ENCODE data around the gene BABAM2. TPM values are rescaled to one million over a fixed set of nuclear protein-coding genes. Genes with fewer than 3 reads are reported as not detected.

BABAM2 gene
- total RNA-seq, 2 experiments from 2014 or later, result 19.7 to 33.2 TPM

DNA sequence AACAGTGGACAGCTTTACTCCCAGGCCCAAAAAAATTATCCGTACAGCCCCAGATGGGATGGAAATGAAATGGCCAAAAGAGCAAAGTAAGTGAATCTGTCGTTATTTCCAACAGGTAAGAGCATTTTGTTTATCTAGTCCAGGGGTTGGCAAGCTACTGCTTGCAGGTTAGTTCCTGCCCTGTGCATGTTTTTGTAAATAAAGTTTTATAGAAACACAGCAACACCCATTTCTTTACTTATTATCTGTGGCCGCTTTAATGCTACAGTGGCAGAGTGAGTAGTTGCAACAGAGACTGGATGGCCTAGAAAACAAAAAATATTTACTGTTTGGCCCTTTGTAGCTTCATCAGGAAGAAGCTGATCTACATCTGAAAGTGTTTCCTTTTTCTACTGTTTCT, 407.9 kb downstream of the BABAM2 start:
- BruUV-seq (replicated peaks), result no TSS peak
- Histone ChIP-seq H3K4me2 (ENCODE audit: low read length) (no peak overlapping the region), H2AFZ (ENCODE audit: low read length) (no peak overlapping the region), H3K36me3 (ENCODE audit: insufficient read depth, low read length) (no peaks in the 10 kb centered on the region), H3K4me1 (ENCODE audit: insufficient read depth, low read length, poor library complexity, severe bottlenecking) (no peaks in the 10 kb centered on the region), H4K20me1 (ENCODE audit: insufficient read depth, low read length) (no peaks in the 10 kb centered on the region; the same call in 1 of the 2 replicates), H3K79me2 (ENCODE audit: insufficient read depth, low read depth, low read length) (no peaks in the 10 kb centered on the region), H3K4me3 (ENCODE audit: low read depth, low read length, poor library complexity, severe bottlenecking) (no peak overlapping the region), H3K9me2 (ENCODE audit: insufficient read depth, low read length) (no peaks in the 10 kb centered on the region), H3K27ac (ENCODE audit: low read depth, low read length, poor library complexity, severe bottlenecking) (no peak overlapping the region), H3K9me3 (ENCODE audit: low read length) (no peaks in the 10 kb centered on the region)
- intact Hi-C loops (cut with micrococcal nuclease; ENCODE audit: unreplicated experiment), result no loop called here
- no peak for DNase-seq (ENCODE audit: low spot score)
- ChIA-PET POLR2A (no interaction called here), CTCF (ENCODE audit: unreplicated experiment) (no interaction called here)
- no peak for TF ChIP-seq CTCF (conservative IDR thresholded peaks at IDR 0.05; ENCODE audit: low read length)
- TF ChIP-seq EZH2phosphoT487 (IDR thresholded peaks at IDR 0.05; ENCODE audit: borderline replicate concordance, low read depth, low read length), result no peak

DNA sequence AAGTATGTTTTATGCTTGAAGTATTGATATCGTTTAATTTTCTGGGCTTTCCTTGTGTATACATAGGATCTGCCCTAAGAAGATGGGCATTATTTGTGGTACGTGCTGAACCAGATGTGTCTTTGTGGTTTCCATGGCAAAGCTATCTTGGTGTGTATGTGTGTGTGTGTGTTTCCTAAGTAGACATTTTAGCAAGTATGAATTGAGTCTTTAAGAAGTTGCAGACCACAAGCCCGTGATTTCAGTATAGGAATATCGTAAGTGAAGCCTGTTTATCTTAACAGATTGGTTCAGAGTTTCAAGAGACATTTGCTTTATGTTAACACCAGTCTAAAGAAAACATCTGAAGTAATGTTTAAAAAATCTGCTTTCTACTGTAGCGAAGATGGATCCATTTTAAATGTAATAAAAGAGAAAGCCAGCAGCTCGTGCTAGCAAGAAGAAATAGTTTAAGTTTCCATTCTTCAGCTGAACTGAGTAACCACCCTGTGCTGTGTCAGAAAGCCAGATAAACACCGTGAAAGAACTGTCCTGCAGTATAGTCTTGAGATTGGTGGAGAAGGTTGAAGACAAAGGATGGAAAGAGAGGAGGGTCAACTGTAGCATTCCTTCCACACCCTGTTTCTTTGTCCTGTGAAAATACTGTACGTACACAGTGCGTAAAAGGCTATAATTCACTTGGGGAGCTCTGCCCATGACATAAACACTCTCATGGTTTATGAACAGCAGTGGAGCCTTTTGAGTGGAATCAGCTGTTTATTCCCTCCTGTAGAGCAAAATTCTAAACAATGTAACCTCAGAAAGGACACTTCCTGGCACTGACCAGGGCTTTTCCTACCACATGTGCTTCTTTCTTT, 410.2 kb downstream of the BABAM2 start:
- no peak overlapping the region for H3K4me3 ChIP-seq (ENCODE audit: low read depth, low read length, poor library complexity, severe bottlenecking)
- intact Hi-C loops (cut with micrococcal nuclease; ENCODE audit: unreplicated experiment), result no loop called here
- POLR2A ChIA-PET, result no interaction called here
- H3K9me2 ChIP-seq (ENCODE audit: insufficient read depth, low read length), result no peaks in the 10 kb centered on the region
- no peaks in the 10 kb centered on the region; the same call in 1 of the 2 replicates for H4K20me1 ChIP-seq (ENCODE audit: insufficient read depth, low read length)
- TF ChIP-seq EZH2phosphoT487 (IDR thresholded peaks at IDR 0.05; ENCODE audit: borderline replicate concordance, low read depth, low read length), result no peak
- CTCF ChIA-PET (ENCODE audit: unreplicated experiment), result no interaction called here
- BruUV-seq (replicated peaks), result no TSS peak
- H3K79me2 ChIP-seq (ENCODE audit: insufficient read depth, low read depth, low read length), result no peaks in the 10 kb centered on the region
- no peak overlapping the region for H3K27ac ChIP-seq (ENCODE audit: low read depth, low read length, poor library complexity, severe bottlenecking)
- H3K4me1 ChIP-seq (ENCODE audit: insufficient read depth, low read length, poor library complexity, severe bottlenecking), result no peaks in the 10 kb centered on the region
- H2AFZ ChIP-seq (ENCODE audit: low read length), result no peak overlapping the region
- DNase-seq (ENCODE audit: low spot score), result no peak
- no peaks in the 10 kb centered on the region for H3K36me3 ChIP-seq (ENCODE audit: insufficient read depth, low read length)
- 0 out of 2 replicates have a peak, but pooled peaks cover 9% of the 10 kb centered on the region for H3K9me3 ChIP-seq (ENCODE audit: low read length)
- no peak overlapping the region for H3K4me2 ChIP-seq (ENCODE audit: low read length)

DNA sequence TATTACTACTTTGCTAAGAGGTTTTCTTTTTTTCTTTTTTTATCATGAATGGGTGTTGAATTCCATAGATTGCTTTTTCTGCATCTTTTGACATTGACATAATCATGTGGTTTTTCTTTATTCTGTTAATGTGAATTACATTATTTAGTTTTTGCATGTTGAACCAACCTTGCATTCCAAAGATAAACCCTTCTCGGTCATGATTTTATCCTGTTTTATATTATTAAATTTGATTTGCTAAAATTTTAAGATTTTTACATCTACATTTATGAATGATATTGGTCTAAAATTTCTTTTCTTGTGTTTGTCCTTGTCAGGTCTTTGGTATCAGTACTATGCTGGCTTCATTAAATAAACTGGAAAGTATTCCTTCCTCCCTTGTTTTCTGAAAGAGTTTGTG, 414.7 kb downstream of the BABAM2 start:
- intact Hi-C loops (cut with micrococcal nuclease; ENCODE audit: unreplicated experiment), result no loop called here
- no peak overlapping the region for H2AFZ ChIP-seq (ENCODE audit: low read length)
- no peak overlapping the region for H3K4me2 ChIP-seq (ENCODE audit: low read length)
- no peaks in the 10 kb centered on the region for H3K9me2 ChIP-seq (ENCODE audit: insufficient read depth, low read length)
- TF ChIP-seq CTCF (conservative IDR thresholded peaks at IDR 0.05; ENCODE audit: low read length), result no peak
- no peak for TF ChIP-seq EZH2phosphoT487 (IDR thresholded peaks at IDR 0.05; ENCODE audit: borderline replicate concordance, low read depth, low read length)
- H3K9me3 ChIP-seq (ENCODE audit: low read length), result 0 out of 2 replicates have a peak, but pooled peaks cover 9% of the 10 kb centered on the region
- no peaks in the 10 kb centered on the region for H3K79me2 ChIP-seq (ENCODE audit: insufficient read depth, low read depth, low read length)
- BruUV-seq (replicated peaks), result no TSS peak
- POLR2A ChIA-PET, result no interaction called here
- H3K4me1 ChIP-seq (ENCODE audit: insufficient read depth, low read length, poor library complexity, severe bottlenecking), result no peaks in the 10 kb centered on the region
- H3K27ac ChIP-seq (ENCODE audit: low read depth, low read length, poor library complexity, severe bottlenecking), result no peak overlapping the region
- no peak overlapping the region for H3K4me3 ChIP-seq (ENCODE audit: low read depth, low read length, poor library complexity, severe bottlenecking)
- H4K20me1 ChIP-seq (ENCODE audit: insufficient read depth, low read length), result no peaks in the 10 kb centered on the region
- H3K36me3 ChIP-seq (ENCODE audit: insufficient read depth, low read length), result no peaks in the 10 kb centered on the region
- CTCF ChIA-PET (ENCODE audit: unreplicated experiment), result no interaction called here
- DNase-seq (ENCODE audit: low spot score), result no peak
